Fibroblast of skin of scalp (primary cell): ENCODE results near the gene USP30.

Experiments
- DNase-seq: peaks from one replicate; pipeline ENCODE4 v3.0.0-alpha.2; 2013

Gene USP30

GRCh38 chr12:109127533-109128242 is 75.3 kb downstream of the USP30 start:
- DNase-seq = no peak

- DNase-seq = no peak
Observed at GRCh38 chr12:109130297-109131153, 78.1 kb downstream of the USP30 start.

- DNase-seq = no peak
Observed at GRCh38 chr12:109131154-109132050, 79.0 kb downstream of the USP30 start.

- DNase-seq = peak; percentile 20
Observed at GRCh38 chr12:109134186-109134917, 82.0 kb downstream of the USP30 start.

GRCh38 chr12:109137055-109137454 is 84.7 kb downstream of the USP30 start:
- DNase-seq = no peak
